ENCODE measurements around the gene IPMK.
A peak's percentile ranks its signal among the peaks of the same experiment; 100 is the strongest.

Gene IPMK

DNA sequence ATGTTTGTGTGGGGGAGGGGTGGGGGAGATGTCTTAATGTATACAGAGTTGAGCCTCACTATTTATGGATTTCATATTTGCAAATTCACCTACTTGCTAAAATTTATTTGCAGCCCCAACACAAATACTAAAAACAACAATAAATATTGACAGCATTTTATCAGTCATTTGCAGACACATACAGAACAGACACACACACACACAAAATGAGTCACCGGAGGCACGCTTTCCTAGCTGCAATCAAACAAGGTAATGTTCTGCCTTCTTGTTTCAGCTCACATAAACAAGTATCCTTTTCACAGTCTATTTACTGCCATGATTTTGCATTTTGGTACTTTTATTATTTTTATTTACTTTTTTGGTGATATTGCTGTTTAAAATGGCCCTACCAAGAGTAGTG, 88.5 kb downstream of the IPMK start:
- TF ChIP-seq GABPA (IDR thresholded peaks at IDR 0.05; ENCODE audit: low read depth) (no peak), CTCF (IDR thresholded peaks at IDR 0.05; ENCODE audit: insufficient read depth, low read length) (no peak), POLR2AphosphoS5 (IDR thresholded peaks at IDR 0.05; ENCODE audit: low read depth) (no peak), SPI1 (IDR thresholded peaks at IDR 0.05; ENCODE audit: borderline replicate concordance, low read depth) (no peak)
- TF ChIP-seq, protein P1, sequence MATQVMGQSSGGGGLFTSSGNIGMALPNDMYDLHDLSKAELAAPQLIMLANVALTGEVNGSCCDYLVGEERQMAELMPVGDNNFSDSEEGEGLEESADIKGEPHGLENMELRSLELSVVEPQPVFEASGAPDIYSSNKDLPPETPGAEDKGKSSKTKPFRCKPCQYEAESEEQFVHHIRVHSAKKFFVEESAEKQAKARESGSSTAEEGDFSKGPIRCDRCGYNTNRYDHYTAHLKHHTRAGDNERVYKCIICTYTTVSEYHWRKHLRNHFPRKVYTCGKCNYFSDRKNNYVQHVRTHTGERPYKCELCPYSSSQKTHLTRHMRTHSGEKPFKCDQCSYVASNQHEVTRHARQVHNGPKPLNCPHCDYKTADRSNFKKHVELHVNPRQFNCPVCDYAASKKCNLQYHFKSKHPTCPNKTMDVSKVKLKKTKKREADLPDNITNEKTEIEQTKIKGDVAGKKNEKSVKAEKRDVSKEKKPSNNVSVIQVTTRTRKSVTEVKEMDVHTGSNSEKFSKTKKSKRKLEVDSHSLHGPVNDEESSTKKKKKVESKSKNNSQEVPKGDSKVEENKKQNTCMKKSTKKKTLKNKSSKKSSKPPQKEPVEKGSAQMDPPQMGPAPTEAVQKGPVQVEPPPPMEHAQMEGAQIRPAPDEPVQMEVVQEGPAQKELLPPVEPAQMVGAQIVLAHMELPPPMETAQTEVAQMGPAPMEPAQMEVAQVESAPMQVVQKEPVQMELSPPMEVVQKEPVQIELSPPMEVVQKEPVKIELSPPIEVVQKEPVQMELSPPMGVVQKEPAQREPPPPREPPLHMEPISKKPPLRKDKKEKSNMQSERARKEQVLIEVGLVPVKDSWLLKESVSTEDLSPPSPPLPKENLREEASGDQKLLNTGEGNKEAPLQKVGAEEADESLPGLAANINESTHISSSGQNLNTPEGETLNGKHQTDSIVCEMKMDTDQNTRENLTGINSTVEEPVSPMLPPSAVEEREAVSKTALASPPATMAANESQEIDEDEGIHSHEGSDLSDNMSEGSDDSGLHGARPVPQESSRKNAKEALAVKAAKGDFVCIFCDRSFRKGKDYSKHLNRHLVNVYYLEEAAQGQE (IDR thresholded peaks at IDR 0.05; ENCODE audit: insufficient replicate concordance, low read depth): no peak
- Histone ChIP-seq H3K27me3 (ENCODE audit: insufficient read depth, poor library complexity, severe bottlenecking) (no peaks in the 10 kb centered on the region), H3K27ac (replicated peaks) (no peak overlapping the region), H3K4me3 (replicated peaks; ENCODE audit: insufficient read depth, low read length) (no peak overlapping the region)
- no peak for DNase-seq (ENCODE audit: low read depth in 1 of 2, low spot score in 1 of 2)

- H3K27ac ChIP-seq (replicated peaks): no peak overlapping the region
- TF ChIP-seq POLR2AphosphoS5 (IDR thresholded peaks at IDR 0.05; ENCODE audit: low read depth) (no peak), CTCF (IDR thresholded peaks at IDR 0.05; ENCODE audit: insufficient read depth, low read length) (no peak), SPI1 (IDR thresholded peaks at IDR 0.05; ENCODE audit: borderline replicate concordance, low read depth) (no peak), GABPA (IDR thresholded peaks at IDR 0.05; ENCODE audit: low read depth) (no peak)
- TF ChIP-seq, protein P1 (IDR thresholded peaks at IDR 0.05; ENCODE audit: insufficient replicate concordance, low read depth): no peak
- H3K27me3 ChIP-seq (ENCODE audit: insufficient read depth, poor library complexity, severe bottlenecking): no peaks in the 10 kb centered on the region
- DNase-seq (ENCODE audit: low read depth in 1 of 2, low spot score in 1 of 2): no peak
- no peak overlapping the region for H3K4me3 ChIP-seq (replicated peaks; ENCODE audit: insufficient read depth, low read length)
These were observed 88.9 kb downstream of the IPMK start for GRCh38 chr10:58178811-58179210.

- Histone ChIP-seq H3K4me3 (replicated peaks; ENCODE audit: insufficient read depth, low read length) (no peak overlapping the region), H3K27me3 (ENCODE audit: insufficient read depth, poor library complexity, severe bottlenecking) (no peaks in the 10 kb centered on the region), H3K27ac (replicated peaks) (no peak overlapping the region)
- DNase-seq (ENCODE audit: low read depth in 1 of 2, low spot score in 1 of 2): no peak
- TF ChIP-seq CTCF (IDR thresholded peaks at IDR 0.05; ENCODE audit: insufficient read depth, low read length): peak; percentile 30
- TF ChIP-seq, protein P1 (IDR thresholded peaks at IDR 0.05; ENCODE audit: insufficient replicate concordance, low read depth): no peak
These were observed 90.2 kb downstream of the IPMK start for GRCh38 chr10:58177362-58177947.
